Common myeloid progenitor, CD34-positive (primary cell): ENCODE results near the gene KIR3DL3. TPM values are rescaled to one million over a fixed set of nuclear protein-coding genes. Genes with fewer than 3 reads are reported as not detected.
A peak's percentile ranks its signal among the peaks of the same experiment; 100 is the strongest.
"Not testable (repeated sequence)": the region's sequence is repeated elsewhere in the genome, so short reads cannot be mapped to it uniquely, and the experiment has no call there.

ENCODE experiments used
- CTCF ChIA-PET: fragments of 350-600 bp; sonication (Branson Sonifier 250); formaldehyde crosslinking; loops from one replicate; lab custom pipeline; 2021; ENCODE audit warnings: antibody characterized with exemption; lab: Charles Lee
- POLR2A ChIA-PET: fragments of 350-600 bp; sonication (Branson Sonifier 250); formaldehyde crosslinking; loops from one replicate; lab custom pipeline; 2021; ENCODE audit warnings: antibody characterized with exemption; lab: Charles Lee
- DNase-seq, 3 donors: peaks; one replicate each; pipeline versions ENCODE4 v3.0.0 to v3.0.0-alpha.2; 2013
- H3K27ac ChIP-seq, 2 experiments: 1 replicate in 1 of 2; 2 replicates in 1 of 2; pipeline ENCODE4 v1.7.0; 2013; ENCODE audit warnings: inconsistent platforms in 2 of 2, low read length in 2 of 2, mild to moderate bottlenecking in 2 of 2, low read depth in 1 of 2, moderate library complexity in 1 of 2; ENCODE audit not compliant: severe bottlenecking in 2 of 2, insufficient read depth in 1 of 2, poor library complexity in 1 of 2
- H3K27me3 ChIP-seq, 5 experiments: replicated peaks in 2 of 5; 1 replicate in 3 of 5; 2 replicates in 2 of 5; pipeline versions ENCODE4 v1.6.1 to v1.7.0; 2013; ENCODE audit warnings: low read length in 4 of 5, mild to moderate bottlenecking in 2 of 5, moderate library complexity in 2 of 5, inconsistent platforms in 1 of 5; ENCODE audit not compliant: insufficient read depth in 5 of 5, control insufficient read depth in 4 of 5
- H3K36me3 ChIP-seq, 4 experiments: 1 replicate in 2 of 4; 2 replicates in 2 of 4; pipeline versions ENCODE4 v1.6.1 to v1.7.0; 2013; ENCODE audit warnings: low read length in 3 of 4, control low read depth in 1 of 4, mild to moderate bottlenecking in 1 of 4; ENCODE audit not compliant: control insufficient read depth in 4 of 4, insufficient read depth in 4 of 4
- H3K4me1 ChIP-seq, 4 experiments: 1 replicate in 3 of 4; 2 replicates in 1 of 4; pipeline versions ENCODE4 v1.6.1 to v1.7.1; 2013; ENCODE audit warnings: low read length in 3 of 4, mild to moderate bottlenecking in 3 of 4, control low read depth in 1 of 4, inconsistent platforms in 1 of 4, moderate library complexity in 1 of 4; ENCODE audit not compliant: control insufficient read depth in 4 of 4, insufficient read depth in 4 of 4; ENCODE audit errors: control extremely low read depth in 1 of 4
- H3K4me3 ChIP-seq, 7 experiments: 1 replicate in 4 of 7; 2 replicates in 3 of 7; pipeline versions ENCODE4 v1.5.1 to v1.7.0; 2013; ENCODE audit warnings: mild to moderate bottlenecking in 7 of 7, low read length in 6 of 7, moderate library complexity in 6 of 7, inconsistent platforms in 2 of 7, low read depth in 2 of 7, control low read depth in 1 of 7; ENCODE audit not compliant: insufficient read depth in 4 of 7, control insufficient read depth in 1 of 7; ENCODE audit errors: extremely low read depth in 1 of 7
- H3K9me3 ChIP-seq, 5 experiments: 1 replicate in 4 of 5; 2 replicates in 1 of 5; pipeline versions ENCODE4 v1.6.1 to v1.7.1; 2013; ENCODE audit warnings: low read length in 4 of 5, mild to moderate bottlenecking in 2 of 5, inconsistent platforms in 1 of 5, low read depth in 1 of 5, moderate library complexity in 1 of 5; ENCODE audit not compliant: control insufficient read depth in 4 of 5, insufficient read depth in 2 of 5; ENCODE audit errors: control extremely low read depth in 1 of 5
- WGBS: methylation state at CpG from one replicate; pipeline ENCODE4 v1.1.5; 2013; ENCODE audit not compliant: insufficient coverage; 5-methylcytosine and 5-hydroxymethylcytosine counted together
- polyA plus RNA-seq: library from polyadenylated mRNA; unstranded; fragments of 120-200 nt; gene quantifications from one replicate; pipeline ENCODE4 v1.2.1, GENCODE V29; 2013

KIR3DL3 gene
- not detected for polyA plus RNA-seq

DNA sequence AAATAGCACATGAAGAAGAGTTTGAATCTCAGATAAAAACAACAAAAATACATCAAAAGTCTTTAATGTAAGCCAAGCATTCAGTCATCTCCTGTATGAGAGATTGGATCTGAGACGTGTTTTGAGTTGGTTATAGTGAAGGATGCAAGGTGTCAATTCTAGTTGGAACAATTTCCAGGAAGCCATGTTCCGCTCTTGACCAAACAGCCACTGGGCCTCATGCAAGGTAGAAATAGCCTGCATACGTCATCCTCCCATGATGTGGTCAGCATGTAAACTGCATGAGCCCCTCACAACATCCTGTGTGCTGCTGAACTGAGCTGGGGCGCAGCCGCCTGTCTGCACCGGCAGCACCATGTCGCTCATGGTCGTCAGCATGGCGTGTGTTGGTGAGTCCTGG, at the start of gene KIR3DL3:
Gene KIR3DL3 (plus strand): TSS at position 301 of the 400 bp plus-strand sequence. CDS start 55 bp downstream, at position 356.
- H3K9me3 ChIP-seq: peaks cover 0 to 29% (median 8%) of the 10 kb centered on the region in 5 experiments
- H3K27me3 ChIP-seq: peaks cover 0 to 12% (median 0%) of the 10 kb centered on the region in 5 experiments
- no peaks in the 10 kb centered on the region for H3K4me1 ChIP-seq
- no peak within 1 kb of the TSS for H3K27ac ChIP-seq
- WGBS: 94% methylated on average over 8 of the region's 9 CpGs
- ChIA-PET CTCF (no interaction called here), POLR2A (no interaction called here)
- H3K36me3 ChIP-seq: no peaks in the 10 kb centered on the region
- no peak for DNase-seq
- no peak within 1 kb of the TSS for H3K4me3 ChIP-seq

DNA sequence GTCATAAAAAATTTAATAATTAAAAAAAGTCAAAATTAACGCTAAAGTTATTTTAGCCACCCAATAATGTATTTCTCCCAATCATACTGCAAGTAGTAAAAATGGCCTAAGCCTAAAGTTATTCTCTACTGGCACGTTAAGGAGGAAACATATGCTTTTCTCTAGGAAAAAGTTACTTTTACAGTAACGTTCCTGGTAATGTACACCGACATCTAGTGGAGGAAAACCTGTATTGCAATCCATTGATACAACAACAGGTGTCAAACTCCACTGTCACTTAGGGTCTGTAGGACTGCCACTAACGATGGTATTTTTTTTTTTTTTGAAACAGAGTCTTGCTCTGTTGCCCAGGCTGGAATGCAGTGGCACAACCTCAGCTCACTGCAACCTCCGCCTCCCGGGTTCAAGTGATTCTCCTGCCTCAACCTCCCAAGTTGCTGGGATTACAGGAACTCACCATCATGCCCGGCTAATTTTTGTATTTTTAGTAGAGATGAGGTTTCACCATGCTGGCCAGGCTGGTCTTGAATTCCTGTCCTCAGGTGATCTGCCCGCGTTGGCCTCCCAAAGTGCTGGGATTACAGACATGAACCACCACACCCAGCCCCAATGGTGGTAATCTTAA, 47.9 kb upstream of the KIR3DL3 start:
- POLR2A ChIA-PET: not testable (repeated sequence)
- DNase-seq: peak; percentile 56 to 67 (median 59)

DNA sequence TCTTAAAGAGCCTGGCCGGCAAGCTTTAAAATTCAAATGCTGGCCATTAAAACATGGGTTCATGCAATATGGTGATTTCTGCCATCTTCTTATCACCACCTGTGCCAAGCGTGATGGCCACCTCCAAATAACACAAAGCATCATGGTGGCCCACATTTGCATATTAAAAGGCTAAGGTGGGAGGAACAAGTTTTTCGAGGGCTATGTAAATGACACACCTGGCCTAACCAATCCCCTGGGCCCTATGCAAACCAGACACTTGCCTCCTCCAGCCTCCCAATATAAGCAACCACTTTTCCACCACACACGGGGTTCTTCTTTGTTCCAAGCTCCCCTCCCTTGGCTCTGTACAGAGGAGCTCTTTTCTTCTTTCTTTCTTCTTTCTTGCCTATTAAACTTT, 47.0 kb upstream of the KIR3DL3 start:
- ChIA-PET POLR2A (no interaction called here), CTCF (interaction anchor here (0.6 to 6.7 kb wide), 9 partner anchors 9 to 790 kb away, joined by 3 to 60 read pairs (median 3); no protein-coding TSS in a partner anchor)
- Histone ChIP-seq H3K9me3 (no peaks in the 10 kb centered on the region), H3K36me3 (no peaks in the 10 kb centered on the region), H3K4me3 (no peak overlapping the region), H3K4me1 (no peaks in the 10 kb centered on the region), H3K27me3 (peaks cover 0 to 4% (median 2%) of the 10 kb centered on the region in 5 experiments), H3K27ac (no peak overlapping the region)
- whole genome bisulfite sequencing: 62% methylated on average over 3 of the region's 4 CpGs
- no peak for DNase-seq

More for the DNA sequence above, 47.9 kb upstream of the KIR3DL3 start:
- H3K4me3 ChIP-seq, H3K27me3 ChIP-seq, H3K27ac ChIP-seq, H3K36me3 ChIP-seq, H3K4me1 ChIP-seq, H3K9me3 ChIP-seq: not testable (repeated sequence)
- CTCF ChIA-PET: interaction anchor here (0.9 to 6.7 kb wide), 7 partner anchors 8 to 199 kb away, joined by 3 to 60 read pairs (median 8); no protein-coding TSS in a partner anchor
- WGBS: 41% methylated on average over 7 of the region's 10 CpGs

DNA sequence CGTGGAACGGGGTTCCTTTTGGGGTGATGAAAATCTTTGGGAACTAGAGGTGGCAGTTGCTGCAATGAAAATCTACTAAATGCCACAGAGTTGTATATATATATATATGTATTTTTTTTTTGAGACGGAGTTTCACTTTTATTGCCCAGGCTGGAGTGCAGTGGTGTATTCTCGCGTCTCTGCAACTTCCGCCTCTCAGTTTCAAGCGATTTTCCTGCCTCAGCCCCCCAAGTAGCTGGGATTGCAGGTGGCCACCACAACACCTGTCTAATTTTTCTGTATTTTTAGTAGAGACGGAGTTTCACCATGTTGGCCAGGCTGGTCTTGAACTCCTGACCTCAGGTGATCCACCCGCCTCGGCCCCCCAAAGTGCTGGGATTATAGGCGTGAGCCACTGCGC, 42.6 kb upstream of the KIR3DL3 start:
- H3K4me1 ChIP-seq, H3K27ac ChIP-seq, H3K4me3 ChIP-seq, POLR2A ChIA-PET, H3K27me3 ChIP-seq, H3K36me3 ChIP-seq, DNase-seq, H3K9me3 ChIP-seq: not testable (repeated sequence)
- 100% methylated on average over 1 of the region's 12 CpGs for WGBS
- CTCF ChIA-PET: interaction anchor here (1.4 to 1.6 kb wide), 2 partner anchors 11 to 29 kb away, joined by 4 read pairs; no protein-coding TSS in a partner anchor

DNA sequence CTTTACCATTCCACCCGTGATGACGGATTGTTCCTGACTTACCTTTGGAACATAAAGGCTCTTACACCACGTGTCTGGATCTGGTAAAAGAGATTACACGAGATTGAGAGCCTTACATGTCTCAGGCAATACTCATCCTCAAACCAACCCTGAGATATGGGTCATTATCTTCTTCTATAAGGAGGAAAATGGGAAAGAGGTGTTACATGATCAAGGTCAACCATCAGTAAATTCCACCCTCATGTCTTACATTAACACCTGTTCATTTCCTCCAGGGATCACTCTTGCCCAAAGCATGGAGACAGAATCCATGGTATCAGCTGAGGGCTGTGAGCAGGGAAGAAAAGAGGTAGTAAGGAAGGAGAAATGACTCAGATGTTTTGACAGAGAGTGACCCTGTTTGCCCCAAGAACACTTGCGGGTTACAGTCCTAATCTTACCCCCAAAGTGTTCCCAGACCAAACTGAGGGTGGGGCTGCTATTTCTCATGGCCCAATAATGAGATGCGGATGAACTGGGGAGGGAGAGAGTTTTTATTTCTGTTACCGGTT, 41.9 kb upstream of the KIR3DL3 start:
- no peak overlapping the region for H3K27ac ChIP-seq
- 59% methylated on average over 4 of the region's 7 CpGs for WGBS
- peak in 1 of 3 donors; percentile 10 for DNase-seq
- ChIA-PET CTCF (interaction anchor here (0.5 to 1.6 kb wide), 4 partner anchors 8 to 204 kb away, joined by 3 to 9 read pairs (median 4); no protein-coding TSS in a partner anchor), POLR2A (no interaction called here)
- peaks cover 0 to 8% (median 4%) of the 10 kb centered on the region in 5 experiments for H3K27me3 ChIP-seq
- no peaks in the 10 kb centered on the region for H3K36me3 ChIP-seq
- no peaks in the 10 kb centered on the region for H3K9me3 ChIP-seq
- no peak overlapping the region for H3K4me3 ChIP-seq
- H3K4me1 ChIP-seq: no peaks in the 10 kb centered on the region

DNA sequence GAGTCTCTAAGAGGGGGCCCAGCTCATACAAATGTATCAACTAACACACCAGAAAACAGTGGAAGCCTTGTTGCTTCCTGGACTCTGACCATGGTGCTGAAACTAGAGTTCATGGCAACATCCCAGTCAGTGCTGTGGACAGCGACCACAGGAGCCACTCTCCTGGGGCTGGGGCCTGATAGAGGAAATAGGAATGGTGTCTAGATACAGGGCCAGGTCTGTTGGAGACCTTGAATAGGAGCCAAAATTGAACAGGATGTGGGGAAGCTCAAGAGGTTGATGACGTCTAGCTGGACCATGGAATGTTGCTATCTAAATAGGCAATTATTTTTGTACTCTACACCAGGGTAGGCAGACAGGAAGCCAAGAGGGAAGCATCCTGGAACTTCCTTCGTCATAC, 39.7 kb upstream of the KIR3DL3 start:
- H3K9me3 ChIP-seq: no peaks in the 10 kb centered on the region
- POLR2A ChIA-PET: no interaction called here
- H3K4me3 ChIP-seq: no peak overlapping the region
- CTCF ChIA-PET: interaction anchor here (1.1 to 1.5 kb wide), 3 partner anchors 8 to 205 kb away, joined by 3 to 4 read pairs (median 4); no protein-coding TSS in a partner anchor
- H3K27me3 ChIP-seq: peaks cover 0 to 16% (median 11%) of the 10 kb centered on the region in 5 experiments
- DNase-seq: peak; percentile 67 to 88 (median 86)
- no peaks in the 10 kb centered on the region for H3K36me3 ChIP-seq
- no peak overlapping the region for H3K27ac ChIP-seq
- 27% methylated on average over 3 of the region's 3 CpGs for WGBS
- no peaks in the 10 kb centered on the region for H3K4me1 ChIP-seq
